HT-29 (cell line): ENCODE results near the gene FBXW4. TPM values are rescaled to one million over a fixed set of nuclear protein-coding genes. Genes with fewer than 3 reads are reported as not detected.

ENCODE experiments used
- DNase-seq: peaks from one replicate; pipeline ENCODE4 v3.0.0-alpha.2; 2015; ENCODE audit warnings: low spot score
- total RNA-seq: library from RNA; depleted of rRNA; stranded (reverse); fragments of >200 nt; shearing (Covaris generic); gene quantifications from 2 replicates; pipeline ENCODE4 v1.2.3, GENCODE V29; 2014

The FBXW4 gene
- total RNA-seq, 1 experiment from 2014 or later, result 19.1 TPM

DNA sequence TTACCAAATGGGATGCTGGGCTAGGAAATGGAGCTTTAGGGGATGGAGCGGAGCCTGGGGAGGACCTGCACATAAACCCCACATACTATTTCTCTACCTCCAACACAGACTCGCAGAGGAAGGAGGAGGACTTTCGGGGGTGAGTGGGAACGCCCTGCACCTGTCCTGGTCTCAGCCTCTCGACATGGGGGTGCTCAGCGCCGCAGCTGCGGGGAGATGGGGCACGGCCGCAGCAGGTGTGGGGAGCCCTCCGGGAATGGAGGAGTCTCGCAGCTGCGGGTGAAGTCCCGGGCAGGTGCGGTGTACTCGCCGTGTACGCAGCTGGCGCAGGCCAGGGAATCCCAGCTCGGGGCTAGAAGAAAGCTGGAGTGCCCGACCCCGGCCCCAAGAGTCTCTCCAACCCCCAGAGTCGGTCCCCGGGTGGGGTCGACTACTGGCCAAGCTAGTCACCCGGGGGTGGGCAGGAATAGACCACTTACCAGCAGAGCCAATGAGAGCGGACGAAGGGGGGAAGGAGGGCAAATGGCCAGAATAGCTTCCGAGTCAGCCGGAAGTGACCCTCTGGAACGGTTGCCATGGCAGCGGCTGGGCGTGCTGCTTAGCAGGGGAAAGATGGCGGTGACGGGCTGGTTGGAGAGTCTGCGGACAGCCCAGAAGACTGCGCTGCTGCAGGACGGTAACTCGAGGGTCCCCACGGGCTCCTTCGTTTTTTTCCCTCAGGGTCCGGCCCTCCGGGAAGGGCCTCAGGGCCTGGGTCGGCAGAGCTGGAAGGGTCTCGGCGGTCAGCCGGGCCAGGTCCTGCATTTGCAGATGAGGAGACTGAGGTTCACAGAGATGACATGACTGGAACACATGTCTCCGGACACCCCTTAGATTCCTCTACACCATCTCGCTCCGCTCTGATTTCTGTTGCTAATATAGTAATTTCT lies 107.0 kb downstream of the FBXW4 start, which contains the start of the genes DPCD and POLL:
TSS of gene DPCD (plus strand) at position 597 of the 929 bp plus-strand sequence. CDS start at position 613, 16 bp downstream.
TSS of gene POLL (minus strand) at position 533 of the 929 bp plus-strand sequence. CDS start 897 bp downstream, outside the sequence.
- DNase-seq, result peak; percentile 94

DNA sequence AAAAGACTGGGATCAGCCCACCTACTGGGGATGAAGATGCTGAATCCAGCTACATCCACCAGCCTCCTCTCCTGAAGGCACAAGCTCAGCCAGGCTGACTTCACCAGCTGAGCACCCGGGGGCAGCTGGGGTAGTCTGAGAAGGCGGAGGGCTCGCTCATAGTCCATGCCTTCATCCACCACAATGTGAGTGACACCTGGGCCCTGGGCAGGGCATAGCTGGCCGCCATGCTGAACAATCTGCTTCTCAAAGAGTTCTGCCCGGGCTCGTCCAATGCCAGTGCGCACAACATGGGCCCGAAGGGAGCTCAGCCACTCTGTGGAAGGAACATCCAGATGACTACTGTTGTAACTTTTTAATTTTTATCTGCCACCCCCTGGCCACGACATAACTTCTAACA lies 109.1 kb downstream of the FBXW4 start:
- DNase-seq, result no peak

DNA sequence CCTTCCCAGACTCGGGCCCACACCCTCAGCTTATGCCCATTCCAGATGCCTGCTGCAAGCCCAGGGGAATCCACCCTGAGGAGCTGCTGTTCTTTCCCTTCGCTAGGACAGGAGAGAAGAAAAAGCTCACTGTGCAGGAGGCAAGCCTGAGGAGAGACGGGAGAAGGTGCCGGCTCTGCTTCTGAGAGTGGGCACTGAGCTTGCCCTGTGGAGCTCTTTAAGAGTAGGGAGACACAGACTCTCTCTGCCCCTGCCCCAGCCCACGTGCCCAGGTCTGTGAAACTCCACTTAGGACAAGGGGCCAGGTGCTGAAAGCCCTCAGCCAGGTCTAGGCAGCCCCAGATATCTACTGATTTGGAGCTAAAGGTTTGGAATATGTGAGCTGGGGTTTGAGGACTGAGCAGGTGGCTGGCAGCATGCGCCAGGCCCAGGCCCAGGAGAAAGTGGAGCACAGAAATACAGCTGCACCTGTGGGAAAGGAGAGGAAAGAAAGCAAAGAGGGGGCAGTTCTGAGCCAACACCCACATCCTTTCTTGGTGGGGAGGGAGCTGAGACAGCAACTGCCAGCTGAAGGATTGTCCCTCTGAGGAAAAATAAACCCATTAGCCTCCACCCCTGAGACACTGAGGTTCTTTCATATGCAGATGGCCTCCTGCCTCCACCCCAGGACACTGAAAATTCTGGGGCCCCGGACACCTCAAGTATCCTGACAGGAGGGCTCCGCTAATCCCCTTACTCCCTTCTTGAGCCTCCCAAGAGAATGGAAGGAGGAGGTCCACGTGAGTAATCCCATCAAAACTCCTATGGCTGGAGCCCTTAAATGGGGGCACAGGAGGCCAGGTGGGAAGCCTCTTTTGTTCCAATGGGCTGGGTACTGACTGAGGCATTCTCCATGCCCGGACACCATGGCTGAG lies 114.2 kb downstream of the FBXW4 start:
- DNase-seq, result no peak

DNA sequence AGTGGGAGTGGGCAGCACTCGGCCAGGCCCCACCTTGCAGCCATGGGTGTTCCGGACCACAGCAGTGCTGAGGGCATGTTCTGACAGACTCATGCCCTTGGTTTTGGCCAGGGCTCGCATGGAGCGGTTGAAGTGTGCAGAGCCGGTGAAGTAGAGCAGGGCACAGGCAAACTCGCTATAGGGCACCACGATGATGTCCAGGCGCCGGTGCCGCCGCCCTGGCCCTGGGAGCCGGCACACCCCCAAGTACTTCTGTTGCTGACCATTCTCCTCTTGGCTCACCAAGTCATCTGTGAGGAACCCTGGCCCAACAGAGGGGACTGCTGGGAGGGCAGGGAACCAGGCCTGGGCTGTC lies 115.5 kb downstream of the FBXW4 start:
- no peak for DNase-seq

DNA sequence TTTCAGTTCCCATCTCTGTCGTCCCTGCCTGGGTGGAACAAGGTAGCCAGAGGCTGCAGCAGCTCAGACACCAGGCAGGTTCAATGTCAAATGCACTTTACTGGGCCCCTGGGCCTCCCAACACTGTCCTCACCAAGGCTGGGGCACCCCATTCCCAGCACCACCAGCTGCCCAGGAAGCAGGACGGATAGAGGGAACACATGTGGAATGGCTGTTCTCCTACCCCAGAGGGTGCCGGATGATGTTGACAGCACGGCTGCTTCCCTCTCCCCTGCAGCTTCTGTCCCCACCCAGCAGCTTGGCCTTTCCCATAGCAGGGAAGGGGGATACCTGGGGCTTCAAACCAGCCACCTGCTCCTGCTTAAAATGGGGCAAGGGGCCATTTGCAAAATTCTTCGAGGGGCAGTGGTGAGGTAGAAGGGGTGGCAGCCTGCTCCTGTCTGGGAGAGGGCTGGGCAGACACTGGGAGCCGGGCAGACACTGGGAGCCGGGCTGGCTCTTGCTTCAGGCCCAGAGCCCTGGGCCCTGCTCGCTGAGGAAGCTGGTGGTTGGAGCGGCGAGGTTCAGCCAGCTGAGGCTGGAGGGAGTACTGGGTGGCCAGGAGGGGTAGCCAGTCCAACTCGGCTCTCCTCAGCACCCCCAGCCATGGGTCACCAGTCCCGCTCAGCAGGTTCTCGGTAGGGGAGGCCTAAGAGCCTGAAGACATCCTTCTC lies 116.0 kb downstream of the FBXW4 start:
- DNase-seq, result no peak

DNA sequence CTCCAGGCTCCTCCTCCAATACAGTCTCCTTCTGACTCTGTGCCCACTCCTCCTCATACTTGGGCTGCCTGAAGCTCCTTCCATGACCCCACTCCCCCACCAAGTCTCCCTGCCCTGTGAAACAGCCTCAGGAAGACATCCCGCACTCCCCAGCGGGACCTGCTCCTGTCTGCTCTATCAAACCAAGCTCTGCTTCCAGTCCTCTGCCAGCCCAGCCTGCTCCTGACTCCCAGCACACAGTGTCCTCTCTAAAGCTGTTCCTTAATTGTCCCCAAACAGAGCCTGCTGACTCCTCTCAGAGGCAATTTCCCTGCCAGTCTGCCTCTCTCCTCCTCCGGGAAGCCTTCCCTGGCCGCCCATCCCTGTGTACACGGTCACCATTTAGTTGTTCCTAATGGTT lies 116.8 kb downstream of the FBXW4 start:
- no peak for DNase-seq

DNA sequence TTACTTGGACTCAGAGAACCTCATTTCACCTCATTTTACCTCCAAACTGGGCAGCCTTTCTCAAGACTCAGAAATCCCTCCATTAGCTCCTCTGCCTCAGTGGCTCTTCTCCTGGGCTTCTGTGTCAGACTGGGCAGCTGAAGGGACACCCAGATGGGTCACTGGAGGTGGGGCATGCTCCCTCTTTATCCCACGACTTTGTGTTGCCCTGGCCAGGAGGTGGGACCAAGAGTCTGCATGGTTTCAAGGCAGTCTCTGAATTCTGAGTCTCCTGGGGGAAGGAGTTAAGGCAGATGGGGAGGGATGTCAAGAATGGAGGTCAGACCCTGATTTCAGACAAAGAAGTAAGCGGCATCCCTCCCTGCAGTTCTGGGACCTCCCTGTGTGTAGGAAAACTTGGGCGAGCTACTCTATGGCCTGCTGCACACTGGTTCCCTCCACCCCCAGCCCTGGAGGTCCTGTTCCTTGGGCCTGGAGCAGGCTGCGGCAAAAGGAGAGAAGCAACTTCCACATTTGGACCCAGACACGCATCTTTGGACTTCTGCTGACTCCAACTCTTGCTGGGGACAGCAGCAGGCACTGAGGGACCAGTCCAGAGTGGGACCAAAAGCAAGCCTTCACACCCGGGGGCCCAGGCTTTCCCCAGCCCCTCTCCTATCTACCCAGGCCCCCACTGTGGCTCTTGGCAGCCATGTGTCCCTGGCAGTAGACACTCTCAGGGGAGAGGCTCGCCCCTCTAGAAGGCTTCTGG lies 117.7 kb downstream of the FBXW4 start:
- no peak for DNase-seq

DNA sequence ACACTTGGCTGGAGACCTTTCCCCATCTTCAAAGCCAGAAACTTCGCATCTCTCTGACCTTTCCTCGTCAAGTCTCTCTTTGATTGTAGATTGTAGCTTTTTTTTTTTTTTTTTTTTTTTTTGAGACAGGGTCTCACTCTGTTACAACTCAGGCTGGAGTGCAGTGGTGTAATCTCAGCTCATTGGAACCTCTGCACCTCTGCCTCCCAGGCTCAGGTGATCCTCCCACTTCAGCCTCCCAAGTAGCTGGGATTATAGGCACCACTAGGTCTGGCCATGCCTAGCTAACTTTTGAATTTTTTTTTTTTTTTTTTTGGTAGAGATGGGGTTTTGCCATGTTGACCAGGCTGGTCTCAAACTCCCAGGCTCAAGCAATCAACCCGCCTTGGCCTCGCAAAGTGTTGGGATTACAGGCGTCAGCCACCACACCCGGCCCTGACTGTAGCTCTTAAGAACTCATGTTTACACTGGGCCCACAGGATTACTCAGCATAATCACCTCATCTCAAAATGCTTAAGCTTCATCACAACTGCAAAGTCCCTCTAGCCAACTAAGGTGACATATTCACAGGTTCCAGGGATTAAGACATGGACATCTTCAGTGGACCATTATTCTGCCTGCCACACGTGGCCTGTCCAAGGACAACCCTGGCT lies 118.6 kb downstream of the FBXW4 start:
- no peak for DNase-seq

DNA sequence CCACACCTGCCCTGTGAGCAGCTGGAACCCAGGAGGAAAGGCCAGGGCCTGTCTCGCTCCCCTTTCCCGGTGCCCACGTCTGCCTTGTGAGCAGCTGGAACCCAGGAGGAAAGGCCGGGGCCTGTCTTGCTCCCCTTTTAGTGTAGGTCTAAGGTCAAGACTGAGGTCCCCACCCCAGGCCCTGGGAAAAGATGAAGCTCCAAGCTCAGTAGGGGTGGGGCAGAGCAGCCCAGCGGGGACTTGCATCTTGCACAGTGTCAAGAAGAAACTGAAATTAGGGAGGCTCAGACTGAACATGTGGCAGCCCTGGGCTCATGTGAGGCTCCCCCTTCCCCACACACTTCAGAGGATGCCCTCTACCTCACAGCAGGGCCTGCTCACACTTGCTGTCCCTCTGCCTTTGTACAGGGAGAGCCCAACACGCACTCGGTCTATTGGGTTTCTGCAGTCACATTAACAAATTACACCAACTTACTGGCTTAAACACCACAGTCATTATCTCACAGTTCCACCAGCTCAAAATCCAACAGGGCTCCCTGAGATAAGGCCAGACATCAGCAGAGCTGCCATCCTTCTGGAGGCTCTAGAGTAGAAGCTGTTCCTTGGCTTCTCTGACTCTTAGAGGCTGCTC lies 119.3 kb downstream of the FBXW4 start:
- DNase-seq, result no peak

DNA sequence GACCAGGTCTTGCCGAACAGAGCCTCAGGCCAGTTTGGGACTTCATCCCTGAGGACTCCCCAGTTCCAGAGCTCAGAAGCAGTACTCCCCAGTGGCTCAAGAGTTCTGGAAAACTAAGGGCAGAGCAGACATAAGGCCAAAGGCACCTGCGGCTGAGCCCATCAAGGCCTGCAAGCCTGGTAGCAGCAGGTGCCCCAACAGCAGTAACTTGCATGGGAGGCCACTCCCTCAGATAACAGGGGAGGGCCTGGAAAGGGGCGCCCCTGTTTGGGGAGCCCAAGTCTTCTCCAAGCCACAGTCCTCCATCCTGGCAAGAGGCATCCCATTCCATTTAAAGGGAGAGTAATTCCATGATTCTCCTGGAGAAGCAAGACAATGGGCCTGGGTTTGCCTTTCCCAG lies 119.9 kb downstream of the FBXW4 start:
- no peak for DNase-seq

DNA sequence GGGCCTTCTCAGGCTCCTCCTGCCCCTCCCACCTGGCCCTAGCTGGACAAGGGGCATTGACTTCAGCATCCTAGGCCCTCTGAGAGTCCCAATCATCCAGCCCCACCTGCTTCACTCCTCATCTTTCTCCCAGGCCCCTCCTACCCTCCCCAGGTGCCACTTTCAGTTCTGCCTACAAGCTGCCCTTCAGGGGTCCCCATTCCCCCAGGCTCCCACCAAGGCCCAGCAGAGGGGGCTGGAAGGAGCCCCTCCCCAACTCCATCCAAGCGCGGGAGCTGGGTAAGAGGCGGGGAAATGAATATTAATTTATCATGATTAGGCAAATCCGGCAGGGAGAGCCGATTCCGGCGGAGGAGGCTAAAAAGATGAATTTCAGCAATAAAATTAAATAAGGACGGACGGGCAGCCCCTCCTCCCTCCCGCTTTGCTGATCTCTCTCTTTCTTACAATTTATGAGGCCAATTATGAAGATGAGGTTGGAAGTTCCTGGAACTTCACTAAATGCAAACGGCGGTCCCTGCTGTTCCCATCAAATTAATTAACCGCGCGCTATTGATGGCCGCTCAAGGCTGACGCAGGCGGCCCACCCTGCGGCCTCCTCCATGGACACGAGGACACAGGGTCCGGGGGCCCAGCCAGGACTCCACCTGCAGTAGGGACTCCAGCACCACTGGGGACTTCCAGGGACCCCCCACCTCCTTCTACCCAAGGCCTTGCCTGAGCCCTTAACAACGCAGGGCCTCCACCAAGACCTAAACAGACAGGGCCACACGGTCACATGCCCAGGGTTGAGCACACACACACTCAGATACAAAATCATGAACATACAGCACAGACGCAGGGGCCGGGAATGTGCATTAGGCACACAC lies 120.9 kb downstream of the FBXW4 start:
- DNase-seq, result no peak

DNA sequence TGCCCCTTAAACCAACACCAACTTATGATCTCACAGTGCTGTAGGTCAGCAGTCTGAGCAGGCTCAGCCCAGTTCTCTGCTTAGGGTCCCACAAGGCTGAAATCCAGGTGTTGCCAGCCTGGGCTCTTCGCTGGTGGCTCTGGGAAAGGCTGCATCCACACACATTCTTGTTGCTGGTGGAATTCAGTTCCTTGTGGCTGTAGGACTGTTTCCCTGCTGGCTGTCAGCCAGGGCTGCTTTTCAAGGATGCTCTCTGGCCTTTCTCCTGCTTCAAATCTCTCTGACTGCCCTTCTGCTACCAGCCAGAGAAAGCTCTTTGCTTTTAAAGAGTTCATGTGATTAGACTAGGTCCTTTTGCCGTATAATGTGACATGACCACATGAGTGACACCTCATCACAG lies 122.2 kb downstream of the FBXW4 start:
- DNase-seq, result no peak

DNA sequence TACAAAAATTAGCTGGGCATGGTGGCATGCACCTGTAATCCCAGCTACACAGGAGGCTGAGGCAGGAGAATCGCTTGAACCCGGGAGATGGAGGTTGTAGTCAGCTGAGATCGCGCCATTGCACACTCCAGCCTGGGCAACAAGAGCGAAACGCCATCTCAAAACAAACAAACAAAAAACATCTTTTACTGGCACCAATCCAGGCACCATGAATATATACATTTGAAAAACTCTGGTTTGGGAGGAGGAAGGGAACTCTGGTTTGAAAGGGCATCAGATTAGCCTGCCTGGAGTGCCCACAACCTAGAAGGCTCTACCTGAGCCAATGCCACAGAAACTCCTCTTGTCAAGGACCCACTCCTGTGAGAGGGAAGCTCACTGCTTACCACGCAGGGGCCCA lies 122.8 kb downstream of the FBXW4 start:
- DNase-seq, result no peak

DNA sequence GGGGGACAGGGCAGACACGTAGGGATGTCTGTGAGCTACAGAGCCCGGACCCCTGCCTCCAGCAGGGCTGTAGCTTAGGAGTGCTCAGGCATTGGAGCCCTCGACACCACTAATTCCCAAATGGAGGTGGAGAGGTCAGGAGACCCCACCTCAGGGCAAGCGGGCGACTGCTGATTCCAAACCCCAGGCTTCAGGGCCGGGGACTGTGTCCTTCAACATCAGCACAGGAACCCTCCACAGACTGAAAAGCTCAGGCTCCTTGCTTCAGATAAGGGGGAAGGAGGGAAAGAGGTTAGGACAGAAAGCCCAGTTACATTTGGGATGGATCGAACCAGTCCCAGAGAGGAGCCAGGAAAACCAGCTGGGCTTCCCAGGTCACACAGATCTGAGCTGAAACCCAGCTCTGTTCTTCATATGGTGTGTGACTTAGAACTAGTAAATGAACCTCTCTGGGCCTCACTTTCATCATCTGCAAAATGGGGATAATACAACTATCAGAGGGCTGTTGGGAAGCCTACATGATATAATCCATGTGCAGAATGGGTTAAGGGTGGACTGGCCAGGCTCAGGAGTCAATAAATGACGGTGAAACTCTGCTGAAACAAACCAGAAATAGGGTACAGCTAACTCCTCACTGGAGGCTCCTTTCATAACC lies 123.6 kb downstream of the FBXW4 start:
- no peak for DNase-seq

DNA sequence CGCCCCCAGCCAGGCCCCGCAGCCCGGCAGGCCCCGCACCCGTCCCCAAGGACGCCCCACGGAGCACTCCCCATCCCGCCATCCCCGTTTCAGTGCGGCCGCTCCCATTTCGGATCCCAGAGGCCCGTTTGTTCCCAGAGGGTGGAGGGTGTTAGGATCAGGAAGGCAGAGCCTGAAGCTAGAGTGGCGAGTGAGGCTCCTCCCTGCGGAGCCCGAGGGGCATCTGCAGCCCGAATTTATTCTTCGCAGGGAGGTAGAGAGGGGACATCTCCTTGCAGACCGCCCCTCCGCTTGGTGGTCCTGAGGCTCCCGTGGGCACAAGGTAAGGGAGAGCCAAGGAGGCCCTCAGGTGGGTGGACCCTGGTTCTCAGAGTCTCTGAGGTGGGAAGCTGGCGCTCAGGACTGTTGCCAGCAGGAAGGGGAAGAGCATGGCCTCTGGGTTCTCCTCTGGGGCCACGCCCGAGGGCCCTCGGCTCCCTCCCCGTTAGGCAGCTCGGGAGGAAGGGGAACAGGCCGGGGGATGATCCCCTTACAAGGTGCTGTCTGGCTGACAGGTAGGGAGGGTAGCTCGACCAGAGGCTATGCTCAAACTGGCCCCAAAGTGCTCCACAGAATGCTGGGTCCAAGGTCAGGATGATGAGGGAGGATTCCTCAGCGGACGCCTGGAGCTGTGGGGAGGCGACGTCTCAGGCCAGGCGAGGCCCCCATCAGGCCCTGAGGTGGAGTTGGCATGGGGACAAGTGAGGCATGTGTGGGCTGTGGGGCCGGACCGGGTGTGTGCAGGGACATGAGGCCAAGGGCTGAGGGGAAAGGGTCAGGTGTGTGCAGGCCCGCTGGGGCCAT lies 124.3 kb downstream of the FBXW4 start:
- no peak for DNase-seq

DNA sequence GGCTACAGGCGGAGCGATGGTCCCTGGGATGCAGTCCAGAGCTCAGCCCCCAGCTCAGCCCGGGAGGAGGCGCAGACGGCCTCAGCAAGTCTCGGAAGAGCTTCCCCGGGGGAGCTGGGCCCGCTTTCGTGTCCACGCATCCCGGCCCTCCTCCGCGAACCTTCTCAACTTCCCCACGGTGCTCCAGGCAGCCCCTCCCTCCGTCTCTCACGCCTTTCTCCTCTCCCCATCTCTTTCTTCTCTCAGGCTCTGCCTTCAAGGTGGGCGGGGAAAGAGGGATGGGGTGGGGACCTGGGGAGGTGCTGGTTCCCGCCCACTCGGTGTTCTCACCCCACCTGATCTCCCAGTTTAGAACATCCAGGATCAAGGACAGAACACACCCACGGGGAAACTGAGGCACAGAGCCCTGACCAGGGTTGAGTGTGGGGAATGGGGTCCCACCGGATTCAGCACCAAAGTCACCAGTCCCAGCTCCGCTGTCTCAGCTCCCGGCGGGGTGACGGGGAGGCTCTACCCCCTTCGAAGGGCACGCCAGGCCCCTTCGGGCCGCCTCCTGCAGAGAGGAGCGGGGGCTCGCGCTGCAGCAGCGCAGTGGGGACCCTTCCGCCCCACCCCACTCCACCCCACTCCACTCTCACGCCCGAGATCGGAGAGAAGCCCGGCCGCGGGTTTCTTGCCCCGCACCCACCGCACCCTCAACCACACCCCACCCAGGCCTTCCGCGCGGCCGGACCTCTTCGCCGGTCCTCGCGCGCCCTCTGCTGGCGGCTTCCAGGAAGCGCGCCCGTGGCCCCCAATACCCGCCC lies 125.1 kb downstream of the FBXW4 start:
- peak; percentile 70 for DNase-seq

DNA sequence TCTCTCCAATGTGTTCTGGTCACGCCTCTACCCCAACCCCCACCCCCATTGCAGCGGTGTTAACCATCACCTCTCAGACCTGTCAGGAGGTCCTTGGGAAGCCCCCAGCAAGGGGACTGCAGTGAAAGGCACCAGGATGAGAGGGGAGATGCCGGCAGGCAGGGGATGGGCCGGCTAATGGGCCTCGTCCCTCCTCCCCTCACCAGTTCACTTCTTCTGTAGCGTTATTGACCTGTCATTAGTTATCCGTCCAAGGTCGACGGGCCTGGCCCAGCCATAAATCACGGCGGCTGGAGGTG lies 125.7 kb downstream of the FBXW4 start:
- DNase-seq, result no peak
